Esophagus squamous epithelium (tissue), 4 donors: ENCODE measurements around the gene RPL5.

Experiments used
- CTCF ChIP-seq, 6 experiments: fragments of 450-650 bp in 4 of 6; fragments of 200-600 bp in 2 of 6; sonication (generic) in 2 of 6; IDR thresholded peaks; one replicate each; pipeline ENCODE4 v1.5.1; 2016 to 2019; ENCODE audit warnings: antibody characterized with exemption in 6 of 6, mild to moderate bottlenecking in 4 of 6, moderate library complexity in 4 of 6
- POLR2A ChIP-seq, 4 donors: fragments of 450-650 bp; IDR thresholded peaks; one replicate each; pipeline ENCODE4 v1.6.1; 2017; ENCODE audit warnings: antibody characterized with exemption in 4 of 4, mild to moderate bottlenecking in 4 of 4, moderate library complexity in 3 of 4

DNA sequence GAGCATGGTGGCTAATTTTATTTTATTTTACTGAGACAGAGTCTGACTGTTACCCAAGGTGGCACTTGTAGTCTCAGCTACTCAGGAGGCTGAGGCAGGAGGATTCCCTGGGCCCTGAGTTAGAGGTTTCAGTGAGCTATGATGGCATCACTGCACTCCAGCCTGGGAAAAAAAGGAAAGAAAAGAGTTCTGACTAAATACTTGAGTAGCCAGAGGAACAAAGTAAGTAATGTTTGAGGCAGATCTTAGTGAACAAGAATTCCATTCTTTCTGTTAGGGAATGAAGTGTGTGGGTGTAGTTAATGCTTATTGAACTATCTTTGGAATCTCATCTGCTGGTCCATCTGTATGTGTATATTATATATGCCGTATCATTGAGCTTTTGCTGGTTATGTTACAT is 33.9 kb upstream of the RPL5 start:
- TF ChIP-seq CTCF (IDR thresholded peaks at IDR 0.05) (no peak), POLR2A (IDR thresholded peaks at IDR 0.05) (no peak)
